ACC112 (cell line): Measurements from ENCODE around the gene PPAN.

Experiments
- H2AFZ ChIP-seq: fragments of 200-600 bp; sonication (generic); one replicate; pipeline ENCODE4 v1.6.0; 2017; ENCODE audit warnings: antibody characterized with exemption, low read length; ENCODE audit not compliant: unreplicated experiment
- H3K27ac ChIP-seq: fragments of 200-600 bp; sonication (generic); 2 replicates; pipeline ENCODE4 v1.5.1; 2014; ENCODE audit warnings: low read depth, mild to moderate bottlenecking, antibody characterized with exemption, low read length, moderate library complexity
- H3K27me3 ChIP-seq: fragments of 200-600 bp; sonication (generic); 2 replicates; pipeline ENCODE4 v1.6.1; 2014; ENCODE audit warnings: mild to moderate bottlenecking, antibody characterized with exemption, low read length, moderate library complexity, mixed read lengths; ENCODE audit not compliant: insufficient read depth
- H3K36me3 ChIP-seq: fragments of 200-600 bp; sonication (generic); 2 replicates; pipeline ENCODE4 v1.6.1; 2016; ENCODE audit warnings: mild to moderate bottlenecking, antibody characterized with exemption, low read length, moderate library complexity, mixed read lengths; ENCODE audit not compliant: insufficient read depth
- H3K4me1 ChIP-seq: fragments of 200-600 bp; sonication (generic); one replicate; pipeline ENCODE4 v1.6.1; 2016; ENCODE audit warnings: low read length, mixed read lengths; ENCODE audit not compliant: insufficient read depth, unreplicated experiment, control insufficient read depth
- H3K4me3 ChIP-seq: fragments of 200-600 bp; sonication (generic); 2 replicates; pipeline ENCODE4 v1.5.1; 2014; ENCODE audit warnings: mild to moderate bottlenecking, low read depth, low read length
- H3K79me2 ChIP-seq: fragments of 200-600 bp; sonication (generic); one replicate; pipeline ENCODE4 v1.6.0; 2016; ENCODE audit warnings: low read length; ENCODE audit not compliant: control insufficient read depth, unreplicated experiment, insufficient read depth

Gene PPAN

GRCh38 chr19:10133596-10133995 is 27.4 kb downstream of the PPAN start:
- H3K36me3 ChIP-seq: no peaks in the 10 kb centered on the region; the same call in 1 of the 2 replicates
- H3K27me3 ChIP-seq: no peaks in the 10 kb centered on the region

GRCh38 chr19:10134040-10134439 is 27.9 kb downstream of the PPAN start:
- Histone ChIP-seq H3K4me1 (peaks cover 12% of the 10 kb centered on the region), H2AFZ (no peak overlapping the region), H3K79me2 (no peaks in the 10 kb centered on the region), H3K27me3 (no peaks in the 10 kb centered on the region), H3K36me3 (no peaks in the 10 kb centered on the region; the same call in 1 of the 2 replicates), H3K4me3 (no peak overlapping the region), H3K27ac (no peak overlapping the region)

More at GRCh38 chr19:10133596-10133995, 27.4 kb downstream of the PPAN start:
- Histone ChIP-seq H3K27ac (no peak overlapping the region), H3K79me2 (no peaks in the 10 kb centered on the region), H3K4me3 (no peak overlapping the region), H2AFZ (no peak overlapping the region), H3K4me1 (peaks cover 12% of the 10 kb centered on the region)

- H3K27me3 ChIP-seq: no peaks in the 10 kb centered on the region
- H3K36me3 ChIP-seq: no peaks in the 10 kb centered on the region; the same call in 1 of the 2 replicates
- no peak overlapping the region for H3K27ac ChIP-seq
- no peak overlapping the region for H2AFZ ChIP-seq
- no peak overlapping the region for H3K4me3 ChIP-seq
- peaks cover 12% of the 10 kb centered on the region for H3K4me1 ChIP-seq
- no peaks in the 10 kb centered on the region for H3K79me2 ChIP-seq
Measured at GRCh38 chr19:10135551-10136334, 29.6 kb downstream of the PPAN start.

GRCh38 chr19:10136936-10137335 is 30.8 kb downstream of the PPAN start:
- no peak overlapping the region for H2AFZ ChIP-seq
- no peaks in the 10 kb centered on the region for H3K79me2 ChIP-seq
- no peaks in the 10 kb centered on the region for H3K27me3 ChIP-seq
- no peaks in the 10 kb centered on the region; the same call in 1 of the 2 replicates for H3K36me3 ChIP-seq
- H3K27ac ChIP-seq: no peak overlapping the region
- no peak overlapping the region for H3K4me3 ChIP-seq
- peaks cover 2% of the 10 kb centered on the region for H3K4me1 ChIP-seq

- Histone ChIP-seq H3K27ac (no peak overlapping the region), H3K27me3 (no peaks in the 10 kb centered on the region), H3K4me3 (no peak overlapping the region), H3K79me2 (no peaks in the 10 kb centered on the region), H2AFZ (no peak overlapping the region), H3K4me1 (no peaks in the 10 kb centered on the region), H3K36me3 (peaks cover 3% of the 10 kb centered on the region; the same call in 1 of the 2 replicates)
Measured at GRCh38 chr19:10137751-10138682, 31.9 kb downstream of the PPAN start.

GRCh38 chr19:10138879-10139795 is 33.0 kb downstream of the PPAN start:
- 0 out of 2 replicates have a peak, but pooled peaks cover 3% of the 10 kb centered on the region for H3K36me3 ChIP-seq

GRCh38 chr19:10139952-10140351 is 33.8 kb downstream of the PPAN start:
- no peaks in the 10 kb centered on the region for H3K4me1 ChIP-seq
- H2AFZ ChIP-seq: no peak overlapping the region
- H3K36me3 ChIP-seq: 0 out of 2 replicates have a peak, but pooled peaks cover 3% of the 10 kb centered on the region
- H3K79me2 ChIP-seq: no peaks in the 10 kb centered on the region
- H3K27ac ChIP-seq: no peak overlapping the region
- H3K4me3 ChIP-seq: no peak overlapping the region
- H3K27me3 ChIP-seq: no peaks in the 10 kb centered on the region

More at GRCh38 chr19:10138879-10139795, 33.0 kb downstream of the PPAN start:
- Histone ChIP-seq H2AFZ (no peak overlapping the region), H3K27me3 (no peaks in the 10 kb centered on the region), H3K27ac (no peak overlapping the region), H3K79me2 (no peaks in the 10 kb centered on the region), H3K4me3 (no peak overlapping the region), H3K4me1 (no peaks in the 10 kb centered on the region)

GRCh38 chr19:10141479-10141878 is 35.3 kb downstream of the PPAN start:
- H3K4me1 ChIP-seq: no peaks in the 10 kb centered on the region
- no peak overlapping the region for H3K4me3 ChIP-seq
- H3K79me2 ChIP-seq: no peaks in the 10 kb centered on the region
- no peaks in the 10 kb centered on the region for H3K27me3 ChIP-seq
- no peak overlapping the region for H3K27ac ChIP-seq
- H2AFZ ChIP-seq: no peak overlapping the region
- 0 out of 2 replicates have a peak, but pooled peaks cover 8% of the 10 kb centered on the region for H3K36me3 ChIP-seq

- Histone ChIP-seq H3K27me3 (no peaks in the 10 kb centered on the region), H2AFZ (no peak overlapping the region), H3K4me1 (no peaks in the 10 kb centered on the region), H3K27ac (no peak overlapping the region), H3K79me2 (no peaks in the 10 kb centered on the region), H3K4me3 (no peak overlapping the region), H3K36me3 (0 out of 2 replicates have a peak, but pooled peaks cover 8% of the 10 kb centered on the region)
Measured at GRCh38 chr19:10141973-10142372, 35.8 kb downstream of the PPAN start.
